GM10266 (cell line): ENCODE results near the gene MLH3.

Experiments
- DNase-seq: peaks from one replicate; pipeline ENCODE4 v3.0.0; 2012; ENCODE audit errors: extremely low spot score
- CTCF ChIP-seq: IDR thresholded peaks from 2 replicates; pipeline ENCODE4 v1.5.1; 2012; ENCODE audit warnings: mild to moderate bottlenecking, low read depth; ENCODE audit not compliant: control insufficient read depth, insufficient read depth; ENCODE audit errors: missing control alignments

MLH3 gene

DNA sequence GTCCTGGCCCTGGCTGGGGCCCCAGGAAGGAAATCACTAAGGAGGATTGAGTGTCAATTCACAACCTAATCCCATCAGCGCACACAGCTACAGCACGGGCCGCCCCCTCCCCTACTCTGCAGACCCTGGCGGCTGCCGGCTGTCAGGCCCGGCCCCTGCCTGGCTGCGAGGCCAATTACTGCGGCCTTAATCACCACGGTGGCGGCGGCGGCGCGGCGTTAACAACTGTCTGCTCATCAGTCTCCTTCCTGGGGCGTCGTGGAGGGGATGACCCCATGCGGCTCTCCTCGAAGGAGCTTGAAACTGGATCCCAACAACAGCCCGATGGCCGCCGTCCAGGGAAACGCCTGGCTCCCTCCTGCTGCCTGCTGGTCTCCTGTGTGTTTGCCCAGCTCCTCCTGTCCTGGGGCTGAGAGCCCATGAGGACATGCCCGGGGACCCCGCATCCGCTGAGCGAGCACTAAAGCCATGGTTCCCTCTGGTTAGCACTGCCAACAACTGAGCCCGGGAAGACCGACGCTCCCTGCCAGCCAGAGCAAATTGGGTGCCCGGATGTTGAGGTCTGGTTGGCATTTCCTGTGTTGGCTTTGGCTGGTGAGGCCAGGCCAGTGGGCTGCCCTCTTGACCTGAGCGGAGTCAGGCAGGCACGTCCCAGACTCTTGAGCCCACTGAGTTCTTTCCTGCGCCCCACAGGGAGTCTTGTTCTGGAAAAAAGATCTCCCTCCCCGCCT lies 70.4 kb downstream of the MLH3 start:
- DNase-seq = no peak

GRCh38 chr14:74980398-74980730 lies 70.9 kb downstream of the MLH3 start:
- TF ChIP-seq CTCF = no peak
- no peak for DNase-seq

More for the DNA sequence above, 70.4 kb downstream of the MLH3 start:
- no peak for TF ChIP-seq CTCF

- DNase-seq = no peak
- no peak for TF ChIP-seq CTCF
These were observed 71.5 kb downstream of the MLH3 start for GRCh38 chr14:74979442-74980397.

DNA sequence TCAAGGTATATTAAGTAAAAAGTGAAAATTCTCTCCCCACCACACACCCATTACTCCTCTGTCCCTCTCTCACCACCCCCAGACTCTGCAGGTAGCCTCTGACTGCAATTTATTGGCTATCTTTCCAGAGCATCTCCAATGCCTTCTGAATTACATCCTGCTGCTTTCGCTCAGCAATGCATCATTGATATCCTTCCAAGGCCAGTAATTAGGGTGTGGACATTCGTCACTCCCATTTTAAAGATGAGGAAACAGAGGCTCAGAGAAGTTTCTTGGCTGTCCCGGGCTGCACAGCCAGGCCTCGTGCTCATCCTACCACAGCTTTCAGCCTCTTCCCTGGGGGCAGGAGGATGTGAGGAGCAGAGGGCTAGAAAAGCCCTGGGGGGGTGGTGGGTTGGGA lies 72.2 kb downstream of the MLH3 start:
- DNase-seq = no peak
- TF ChIP-seq CTCF = no peak

DNA sequence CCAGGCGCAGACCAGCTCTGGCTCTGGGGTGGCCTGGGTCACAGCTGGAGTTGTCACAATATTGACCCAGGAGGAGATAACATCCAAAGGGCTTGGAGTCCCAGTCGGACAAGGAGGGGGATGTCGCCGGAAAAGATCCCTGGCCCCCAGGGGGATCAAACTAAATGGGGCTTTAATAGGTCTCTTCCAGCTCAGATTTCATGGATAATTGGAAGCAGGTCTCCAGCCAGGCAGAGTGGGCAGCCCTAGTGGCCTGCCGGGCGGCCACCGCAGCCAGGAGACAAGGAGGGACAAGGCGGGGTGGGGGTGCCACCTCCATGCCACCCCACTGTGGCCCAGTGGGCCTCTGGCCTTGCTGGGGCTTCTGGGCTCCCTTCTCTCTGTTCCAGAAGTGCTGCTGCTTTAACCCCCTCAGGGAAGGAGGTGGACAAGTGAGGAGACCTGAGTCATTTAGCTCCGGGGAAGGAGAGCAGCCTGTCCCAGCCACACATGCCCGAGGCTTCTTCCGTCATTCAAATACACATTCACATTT lies 72.8 kb downstream of the MLH3 start:
- no peak for DNase-seq
- no peak for TF ChIP-seq CTCF

DNA sequence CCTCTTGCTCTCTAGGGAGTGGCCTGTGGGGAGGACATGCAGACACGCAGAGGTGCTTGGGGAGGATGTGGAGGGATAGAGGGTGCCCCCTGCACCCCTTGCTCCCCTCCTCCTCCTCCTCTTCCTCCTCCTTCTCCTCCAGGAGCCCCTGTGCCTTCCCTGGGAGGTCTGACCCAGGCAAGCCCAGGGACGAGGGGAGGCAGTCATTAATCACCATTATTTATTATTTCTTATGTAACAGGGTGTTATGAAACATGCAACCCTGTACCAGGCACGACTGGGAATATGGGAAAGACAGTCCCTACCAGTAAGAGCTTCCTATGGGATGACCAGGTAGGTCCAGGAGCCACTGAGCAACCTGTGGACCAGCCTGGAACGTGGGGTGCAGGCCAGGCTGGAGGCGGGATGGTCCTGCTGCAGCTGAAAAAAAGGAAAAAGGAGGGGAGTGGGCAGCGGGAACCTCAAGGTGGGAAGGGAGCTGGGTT lies 73.3 kb downstream of the MLH3 start:
- TF ChIP-seq CTCF = no peak
- DNase-seq = no peak
